Endothelial cell of umbilical vein (primary cell): ENCODE measurements around the gene AEBP1. TPM values are rescaled to one million over a fixed set of nuclear protein-coding genes. Genes with fewer than 3 reads are reported as not detected.

Source experiments
- BruUV-seq: library from RNA; stranded (reverse); fragments of 400-500 nt; replicated peaks from 2 replicates; lab custom pipeline; 2021; lab: Mats Ljungman, UMichigan
- CTCF ChIA-PET: fragments of 300-600, 350-600 bp; sonication (Branson Sonifier 250); formaldehyde crosslinking; loops from one replicate; lab custom pipeline; 2021; ENCODE audit warnings: antibody characterized with exemption, inconsistent platforms; lab: Charles Lee
- POLR2A ChIA-PET: fragments of 300-600, 350-600 bp; sonication (Branson Sonifier 250); formaldehyde crosslinking; loops from one replicate; lab custom pipeline; 2021; ENCODE audit warnings: antibody characterized with exemption, inconsistent platforms; lab: Charles Lee
- DNase-seq: peaks from one replicate; pipeline ENCODE4 v3.0.0-alpha.2; 2011; ENCODE audit warnings: low read depth, low spot score
- FAIRE-seq: peaks from 2 replicates; lab custom pipeline; 2011; peaks lifted over from hg19 to GRCh38; lab: Jason Lieb, UNC
- H2AFZ ChIP-seq: 2 replicates; pipeline ENCODE4 v1.6.0; 2012; ENCODE audit warnings: low read depth, low read length, control low read depth, inconsistent platforms
- H3K27ac ChIP-seq: 2 replicates; pipeline ENCODE4 v1.5.1; 2011; ENCODE audit warnings: low read depth, mild to moderate bottlenecking, control low read depth, low read length, moderate library complexity; ENCODE audit not compliant: insufficient read depth
- H3K27me3 ChIP-seq, 2 experiments: 2 replicates each; pipeline versions ENCODE4 v1.6.0 to v1.6.1; 2011; ENCODE audit warnings: low read length in 2 of 2, mixed read lengths in 1 of 2; ENCODE audit not compliant: control insufficient read depth in 2 of 2, insufficient read depth in 2 of 2
- H3K36me3 ChIP-seq, 2 experiments: 2 replicates in 1 of 2; 3 replicates in 1 of 2; pipeline ENCODE4 v1.5.1; 2011; ENCODE audit warnings: low read length in 2 of 2, mild to moderate bottlenecking in 1 of 2, moderate library complexity in 1 of 2; ENCODE audit not compliant: control insufficient read depth in 2 of 2, insufficient read depth in 2 of 2; ENCODE audit errors: extremely low read depth in 1 of 2
- H3K4me1 ChIP-seq: 3 replicates; pipeline ENCODE4 v1.5.1; 2011; ENCODE audit warnings: mild to moderate bottlenecking, low read length; ENCODE audit not compliant: control insufficient read depth, insufficient read depth; ENCODE audit errors: extremely low read depth
- H3K4me2 ChIP-seq: 2 replicates; pipeline ENCODE4 v1.6.1; 2011; ENCODE audit warnings: low read length, control low read depth, mixed read lengths; ENCODE audit not compliant: insufficient read depth
- H3K4me3 ChIP-seq, 3 experiments: fragments of 200-600 bp in 1 of 3; sonication (generic), shearing (Covaris generic) in 1 of 3; replicated peaks in 1 of 3; 2 replicates each; pipeline ENCODE4 v1.5.1; 2011 to 2016; ENCODE audit warnings: control low read depth in 3 of 3, low read length in 3 of 3, mild to moderate bottlenecking in 2 of 3, inconsistent platforms in 1 of 3, low read depth in 1 of 3, moderate library complexity in 1 of 3; ENCODE audit not compliant: insufficient read depth in 1 of 3
- H3K79me2 ChIP-seq: 2 replicates; pipeline ENCODE4 v1.6.0; 2012; ENCODE audit warnings: low read length, inconsistent platforms; ENCODE audit not compliant: control insufficient read depth, insufficient read depth
- H3K9ac ChIP-seq: replicated peaks from 2 replicates; pipeline ENCODE3; 2011; ENCODE audit warnings: low read length, control low read depth; ENCODE audit not compliant: insufficient read depth; ENCODE audit errors: extremely low read depth
- H3K9me1 ChIP-seq: replicated peaks from 3 replicates; pipeline ENCODE4 v1.6.0; 2011; ENCODE audit warnings: mild to moderate bottlenecking, low read length; ENCODE audit not compliant: control insufficient read depth, insufficient read depth; ENCODE audit errors: extremely low read depth
- H3K9me3 ChIP-seq: replicated peaks from 2 replicates; pipeline ENCODE4 v1.5.1; 2012; ENCODE audit warnings: low read length, inconsistent platforms; ENCODE audit not compliant: control insufficient read depth, insufficient read depth
- H4K20me1 ChIP-seq: replicated peaks from 2 replicates; pipeline ENCODE3; 2011; ENCODE audit warnings: mild to moderate bottlenecking, low read length; ENCODE audit not compliant: control insufficient read depth, insufficient read depth; ENCODE audit errors: extremely low read depth
- EZH2 ChIP-seq: IDR thresholded peaks from 2 replicates; pipeline ENCODE4 v1.6.1; 2012; ENCODE audit warnings: borderline replicate concordance, low read depth, mild to moderate bottlenecking, moderate library complexity, low read length, inconsistent platforms; ENCODE audit not compliant: severe bottlenecking
- FOS ChIP-seq: IDR thresholded peaks from 2 replicates; pipeline ENCODE4 v1.6.1; 2011; ENCODE audit warnings: mild to moderate bottlenecking, low read length, moderate library complexity, borderline replicate concordance; ENCODE audit not compliant: insufficient read depth
- GATA2 ChIP-seq: IDR thresholded peaks from 2 replicates; pipeline ENCODE4 v1.7.0; 2011; ENCODE audit warnings: low read depth, mild to moderate bottlenecking, moderate library complexity, mixed read lengths, low read length; ENCODE audit not compliant: insufficient read length, insufficient read depth
- JUN ChIP-seq: IDR thresholded peaks from 2 replicates; pipeline ENCODE4 v1.6.1; 2011; ENCODE audit warnings: borderline replicate concordance, low read depth; ENCODE audit not compliant: insufficient read length, insufficient read depth
- MAX ChIP-seq: IDR thresholded peaks from 2 replicates; pipeline ENCODE4 v1.6.1; 2011; ENCODE audit not compliant: insufficient read depth, insufficient read length
- MYC ChIP-seq: IDR thresholded peaks from one replicate; pipeline ENCODE4 v1.6.1; 2011; ENCODE audit warnings: mild to moderate bottlenecking, low read depth, low read length
- POLR2A ChIP-seq: IDR thresholded peaks from 2 replicates; pipeline ENCODE4 v1.6.1; 2012; ENCODE audit warnings: low read depth, mild to moderate bottlenecking, control low read depth, low read length
- POLR2AphosphoS5 ChIP-seq: IDR thresholded peaks from 2 replicates; pipeline ENCODE4 v1.6.1; 2012; ENCODE audit warnings: low read depth, mild to moderate bottlenecking, control low read depth, low read length, moderate library complexity; ENCODE audit not compliant: insufficient read depth
- dilution Hi-C: fragments of 300-500 bp; cut with MboI; formaldehyde crosslinking; loops from one replicate; pipeline ENCODE4 v1.15.0; 2019; ENCODE audit warnings: low sequenced_read_pairs; ENCODE audit not compliant: extremely low pct_ligation_motif_present
- intact Hi-C: fragments of 100-400 bp; cut with micrococcal nuclease; formaldehyde crosslinking; loops from one replicate; pipeline ENCODE4 v1.10.0; 2022
- polyA plus RNA-seq, 4 experiments: library from polyadenylated mRNA; depleted of rRNA in 3 of 4; stranded (reverse) in 3 of 4; unstranded in 1 of 4; fragments of >200 nt; gene quantifications; 2 replicates each; pipeline versions ENCODE4 v1.2.1 to v1.2.3, GENCODE V29; 2011 to 2012; ENCODE audit warnings: missing spikeins in 1 of 4
- total RNA-seq: library from RNA; stranded (reverse); gene quantifications from 2 replicates; pipeline ENCODE4 v1.2.3, GENCODE V29; 2021
- TF ChIP-seq, protein P1 (sequence below), 2 donors: IDR thresholded peaks; 1 replicate in 1 of 2; 2 replicates in 1 of 2; pipeline ENCODE4 v1.5.1; 2011; ENCODE audit warnings: low read length in 2 of 2, mild to moderate bottlenecking in 2 of 2, moderate library complexity in 2 of 2, control low read depth in 1 of 2, inconsistent platforms in 1 of 2, low read depth in 1 of 2; ENCODE audit not compliant: insufficient read depth in 1 of 2; ENCODE audit errors: extremely low read depth in 1 of 2

The AEBP1 gene
- total and polyA plus RNA-seq, 2 donors (not counting 3 experiments of a cell fraction or from before 2014, with no cell fraction given): 20.6 to 48.0 TPM

GRCh38 chr7:44132039-44132438 is 27.9 kb downstream of the AEBP1 start:
- H3K9me1 ChIP-seq: no peaks in the 10 kb centered on the region
- no peaks in the 10 kb centered on the region for H4K20me1 ChIP-seq
- CTCF ChIA-PET: interaction anchor here (1.2 to 3.3 kb wide), 2 partner anchors 9 to 10 kb away, joined by 3 to 11 read pairs; partner anchors contain the start of gene POLD2
- TF ChIP-seq MYC (no peak), EZH2 (no peak), GATA2 (no peak), JUN (no peak), FOS (no peak), POLR2AphosphoS5 (no peak), MAX (no peak), POLR2A (no peak)
- TF ChIP-seq, protein P1, sequence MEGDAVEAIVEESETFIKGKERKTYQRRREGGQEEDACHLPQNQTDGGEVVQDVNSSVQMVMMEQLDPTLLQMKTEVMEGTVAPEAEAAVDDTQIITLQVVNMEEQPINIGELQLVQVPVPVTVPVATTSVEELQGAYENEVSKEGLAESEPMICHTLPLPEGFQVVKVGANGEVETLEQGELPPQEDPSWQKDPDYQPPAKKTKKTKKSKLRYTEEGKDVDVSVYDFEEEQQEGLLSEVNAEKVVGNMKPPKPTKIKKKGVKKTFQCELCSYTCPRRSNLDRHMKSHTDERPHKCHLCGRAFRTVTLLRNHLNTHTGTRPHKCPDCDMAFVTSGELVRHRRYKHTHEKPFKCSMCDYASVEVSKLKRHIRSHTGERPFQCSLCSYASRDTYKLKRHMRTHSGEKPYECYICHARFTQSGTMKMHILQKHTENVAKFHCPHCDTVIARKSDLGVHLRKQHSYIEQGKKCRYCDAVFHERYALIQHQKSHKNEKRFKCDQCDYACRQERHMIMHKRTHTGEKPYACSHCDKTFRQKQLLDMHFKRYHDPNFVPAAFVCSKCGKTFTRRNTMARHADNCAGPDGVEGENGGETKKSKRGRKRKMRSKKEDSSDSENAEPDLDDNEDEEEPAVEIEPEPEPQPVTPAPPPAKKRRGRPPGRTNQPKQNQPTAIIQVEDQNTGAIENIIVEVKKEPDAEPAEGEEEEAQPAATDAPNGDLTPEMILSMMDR (IDR thresholded peaks at IDR 0.05; ENCODE audit: extremely low read depth in 1 of 2, insufficient read depth in 1 of 2, low read depth in 1 of 2, low read length in 2 of 2): no peak
- no TSS peak for BruUV-seq
- no peak overlapping the region for H3K27ac ChIP-seq
- H2AFZ ChIP-seq: no peak overlapping the region
- FAIRE-seq: no peak
- no peaks in the 10 kb centered on the region for H3K9me3 ChIP-seq
- intact Hi-C loops (no loop called here), dilution Hi-C loops (no loop called here)
- no peak overlapping the region for H3K4me2 ChIP-seq
- no peaks in the 10 kb centered on the region for H3K4me1 ChIP-seq
- no peak for DNase-seq
- no peaks in the 10 kb centered on the region for H3K79me2 ChIP-seq
- no peak overlapping the region for H3K9ac ChIP-seq
- POLR2A ChIA-PET: no interaction called here
- peaks cover 0 to 3% of the 10 kb centered on the region in 2 experiments for H3K27me3 ChIP-seq
- H3K36me3 ChIP-seq: no peaks in the 10 kb centered on the region
- no peak overlapping the region for H3K4me3 ChIP-seq
